Measurements from ENCODE around the gene FAM167B. TPM values are rescaled to one million over a fixed set of nuclear protein-coding genes. Genes with fewer than 3 reads are reported as not detected.

FAM167B gene
- polyA plus RNA-seq, 1 of the 3 experiments (the other 2 are of a cell fraction): 1.2 TPM

DNA sequence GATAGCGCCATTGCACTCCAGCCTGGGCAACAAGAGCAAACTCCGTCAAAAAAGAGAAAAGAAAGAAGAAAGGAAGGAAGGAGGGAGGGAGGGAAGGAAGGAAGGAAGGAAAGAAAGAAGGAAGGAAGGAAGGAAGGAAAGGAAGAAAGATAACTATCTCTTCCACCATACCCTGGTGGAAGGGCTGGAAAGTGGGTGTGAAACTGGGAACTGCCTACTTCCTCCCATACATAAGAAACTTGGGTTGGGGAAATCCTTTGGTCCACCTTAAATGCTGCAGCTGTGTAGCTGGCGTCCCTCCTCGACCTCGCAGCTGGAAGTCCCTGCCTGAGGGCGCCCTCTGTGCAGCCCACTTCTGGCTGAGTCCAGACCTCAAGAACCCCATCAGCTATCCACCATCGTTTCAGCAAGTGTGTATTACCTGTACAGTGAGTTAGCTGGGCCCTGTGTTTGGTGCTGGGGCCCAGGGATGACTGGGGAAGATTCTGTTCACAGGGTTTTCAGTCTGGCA lies 4.6 kb upstream of the FAM167B start:
- POLR2A ChIA-PET: interaction anchor here (0.8 to 1.3 kb wide), 3 partner anchors 10 to 94 kb away, joined by 3 read pairs; partner anchors contain the start of gene MARCKSL1
- H3K9ac ChIP-seq: no peak overlapping the region
- H3K36me3 ChIP-seq (replicated peaks in 1 of 2; ENCODE audit: control insufficient read depth in 1 of 2, insufficient read depth in 2 of 2, low read length in 1 of 2): no peaks in the 10 kb centered on the region
- no peaks in the 10 kb centered on the region for H3K27me3 ChIP-seq (ENCODE audit: insufficient read depth)
- TF ChIP-seq FOXJ3 (CRISPR knock-in tag; IDR thresholded peaks at IDR 0.05): no peak
- no peak for TF ChIP-seq FOXM1 (IDR thresholded peaks at IDR 0.05; ENCODE audit: low read depth)
- TF ChIP-seq, protein P1, sequence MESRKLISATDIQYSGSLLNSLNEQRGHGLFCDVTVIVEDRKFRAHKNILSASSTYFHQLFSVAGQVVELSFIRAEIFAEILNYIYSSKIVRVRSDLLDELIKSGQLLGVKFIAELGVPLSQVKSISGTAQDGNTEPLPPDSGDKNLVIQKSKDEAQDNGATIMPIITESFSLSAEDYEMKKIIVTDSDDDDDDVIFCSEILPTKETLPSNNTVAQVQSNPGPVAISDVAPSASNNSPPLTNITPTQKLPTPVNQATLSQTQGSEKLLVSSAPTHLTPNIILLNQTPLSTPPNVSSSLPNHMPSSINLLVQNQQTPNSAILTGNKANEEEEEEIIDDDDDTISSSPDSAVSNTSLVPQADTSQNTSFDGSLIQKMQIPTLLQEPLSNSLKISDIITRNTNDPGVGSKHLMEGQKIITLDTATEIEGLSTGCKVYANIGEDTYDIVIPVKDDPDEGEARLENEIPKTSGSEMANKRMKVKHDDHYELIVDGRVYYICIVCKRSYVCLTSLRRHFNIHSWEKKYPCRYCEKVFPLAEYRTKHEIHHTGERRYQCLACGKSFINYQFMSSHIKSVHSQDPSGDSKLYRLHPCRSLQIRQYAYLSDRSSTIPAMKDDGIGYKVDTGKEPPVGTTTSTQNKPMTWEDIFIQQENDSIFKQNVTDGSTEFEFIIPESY (IDR thresholded peaks at IDR 0.05; ENCODE audit: borderline replicate concordance, low read depth): no peak
- TF ChIP-seq, protein P2, sequence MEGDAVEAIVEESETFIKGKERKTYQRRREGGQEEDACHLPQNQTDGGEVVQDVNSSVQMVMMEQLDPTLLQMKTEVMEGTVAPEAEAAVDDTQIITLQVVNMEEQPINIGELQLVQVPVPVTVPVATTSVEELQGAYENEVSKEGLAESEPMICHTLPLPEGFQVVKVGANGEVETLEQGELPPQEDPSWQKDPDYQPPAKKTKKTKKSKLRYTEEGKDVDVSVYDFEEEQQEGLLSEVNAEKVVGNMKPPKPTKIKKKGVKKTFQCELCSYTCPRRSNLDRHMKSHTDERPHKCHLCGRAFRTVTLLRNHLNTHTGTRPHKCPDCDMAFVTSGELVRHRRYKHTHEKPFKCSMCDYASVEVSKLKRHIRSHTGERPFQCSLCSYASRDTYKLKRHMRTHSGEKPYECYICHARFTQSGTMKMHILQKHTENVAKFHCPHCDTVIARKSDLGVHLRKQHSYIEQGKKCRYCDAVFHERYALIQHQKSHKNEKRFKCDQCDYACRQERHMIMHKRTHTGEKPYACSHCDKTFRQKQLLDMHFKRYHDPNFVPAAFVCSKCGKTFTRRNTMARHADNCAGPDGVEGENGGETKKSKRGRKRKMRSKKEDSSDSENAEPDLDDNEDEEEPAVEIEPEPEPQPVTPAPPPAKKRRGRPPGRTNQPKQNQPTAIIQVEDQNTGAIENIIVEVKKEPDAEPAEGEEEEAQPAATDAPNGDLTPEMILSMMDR (IDR thresholded peaks at IDR 0.05): no peak
- no peak for TF ChIP-seq EP300 (IDR thresholded peaks at IDR 0.05; ENCODE audit: borderline replicate concordance in 1 of 2, low read depth in 1 of 2, low read length in 1 of 2)
- no peak for TF ChIP-seq RCOR1 (IDR thresholded peaks at IDR 0.05; ENCODE audit: low read length)
- TF ChIP-seq, protein P3, sequence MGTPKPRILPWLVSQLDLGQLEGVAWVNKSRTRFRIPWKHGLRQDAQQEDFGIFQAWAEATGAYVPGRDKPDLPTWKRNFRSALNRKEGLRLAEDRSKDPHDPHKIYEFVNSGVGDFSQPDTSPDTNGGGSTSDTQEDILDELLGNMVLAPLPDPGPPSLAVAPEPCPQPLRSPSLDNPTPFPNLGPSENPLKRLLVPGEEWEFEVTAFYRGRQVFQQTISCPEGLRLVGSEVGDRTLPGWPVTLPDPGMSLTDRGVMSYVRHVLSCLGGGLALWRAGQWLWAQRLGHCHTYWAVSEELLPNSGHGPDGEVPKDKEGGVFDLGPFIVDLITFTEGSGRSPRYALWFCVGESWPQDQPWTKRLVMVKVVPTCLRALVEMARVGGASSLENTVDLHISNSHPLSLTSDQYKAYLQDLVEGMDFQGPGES (IDR thresholded peaks at IDR 0.05; ENCODE audit: low read depth, low read length): no peak
- TF ChIP-seq MXI1 (IDR thresholded peaks at IDR 0.05; ENCODE audit: low read depth, low read length): no peak
- TF ChIP-seq SIN3A (IDR thresholded peaks at IDR 0.05; ENCODE audit: borderline replicate concordance, low read depth, low read length): no peak
- TF ChIP-seq EZH2phosphoT487 (IDR thresholded peaks at IDR 0.05; ENCODE audit: borderline replicate concordance, low read depth): no peak
- TF ChIP-seq CHD2 (IDR thresholded peaks at IDR 0.05; ENCODE audit: low read length, partially characterized antibody): no peak
- no peak for TF ChIP-seq FOSL2 (IDR thresholded peaks at IDR 0.05; ENCODE audit: borderline replicate concordance, low read depth)
- TF ChIP-seq RXRA (IDR thresholded peaks at IDR 0.05; ENCODE audit: borderline replicate concordance, low read depth): no peak
- TF ChIP-seq, protein P4, sequence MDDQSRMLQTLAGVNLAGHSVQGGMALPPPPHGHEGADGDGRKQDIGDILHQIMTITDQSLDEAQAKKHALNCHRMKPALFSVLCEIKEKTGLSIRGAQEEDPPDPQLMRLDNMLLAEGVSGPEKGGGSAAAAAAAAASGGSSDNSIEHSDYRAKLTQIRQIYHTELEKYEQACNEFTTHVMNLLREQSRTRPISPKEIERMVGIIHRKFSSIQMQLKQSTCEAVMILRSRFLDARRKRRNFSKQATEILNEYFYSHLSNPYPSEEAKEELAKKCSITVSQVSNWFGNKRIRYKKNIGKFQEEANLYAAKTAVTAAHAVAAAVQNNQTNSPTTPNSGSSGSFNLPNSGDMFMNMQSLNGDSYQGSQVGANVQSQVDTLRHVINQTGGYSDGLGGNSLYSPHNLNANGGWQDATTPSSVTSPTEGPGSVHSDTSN (IDR thresholded peaks at IDR 0.05): no peak
- no peak for TF ChIP-seq SMC3 (IDR thresholded peaks at IDR 0.05; ENCODE audit: low read depth, low read length)
- no peak for TF ChIP-seq TAF1 (IDR thresholded peaks at IDR 0.05; ENCODE audit: borderline replicate concordance, low read depth, low read length)
- TF ChIP-seq, protein P5, sequence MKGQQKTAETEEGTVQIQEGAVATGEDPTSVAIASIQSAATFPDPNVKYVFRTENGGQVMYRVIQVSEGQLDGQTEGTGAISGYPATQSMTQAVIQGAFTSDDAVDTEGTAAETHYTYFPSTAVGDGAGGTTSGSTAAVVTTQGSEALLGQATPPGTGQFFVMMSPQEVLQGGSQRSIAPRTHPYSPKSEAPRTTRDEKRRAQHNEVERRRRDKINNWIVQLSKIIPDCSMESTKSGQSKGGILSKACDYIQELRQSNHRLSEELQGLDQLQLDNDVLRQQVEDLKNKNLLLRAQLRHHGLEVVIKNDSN (IDR thresholded peaks at IDR 0.05; ENCODE audit: borderline replicate concordance, low read depth): no peak
- TF ChIP-seq TEAD4 (IDR thresholded peaks at IDR 0.05; ENCODE audit: borderline replicate concordance, insufficient read depth): no peak
- H3K79me2 ChIP-seq (ENCODE audit: insufficient read depth): no peaks in the 10 kb centered on the region
- WGBS (ENCODE audit: low lambda C conversion rate): 77% methylated on average over 3 of the region's 7 CpGs
- DNase-seq: peak; percentile 66
- no peak overlapping the region for H3K27ac ChIP-seq (ENCODE audit: low read depth in 2 of 2, low read length in 1 of 2)
- no peaks in the 10 kb centered on the region for H4K20me1 ChIP-seq (ENCODE audit: insufficient read depth)
- H3K9me2 ChIP-seq: no peaks in the 10 kb centered on the region
- H3K4me1 ChIP-seq (ENCODE audit: control insufficient read depth in 1 of 2, insufficient read depth in 2 of 2, low read depth in 1 of 2, low read length in 1 of 2): peaks cover 10 to 13% of the 10 kb centered on the region in 2 experiments; a peak in 3 of 4 replicates
- H3K4me3 ChIP-seq (ENCODE audit: low read depth in 2 of 2, low read length in 1 of 2): no peak overlapping the region
- no peak overlapping the region for H2AFZ ChIP-seq (ENCODE audit: low read depth)
- H3K4me2 ChIP-seq: no peak overlapping the region
- CTCF ChIA-PET: interaction anchor here (1.1 to 1.4 kb wide), 3 partner anchors 13 to 27 kb away, joined by 3 read pairs; no protein-coding TSS in a partner anchor
- peaks cover 12% of the 10 kb centered on the region for H3F3A ChIP-seq (replicated peaks; ENCODE audit: insufficient read depth)
- H3K9me3 ChIP-seq: no peaks in the 10 kb centered on the region
